ENCODE data around the gene CAPN11.

GRCh38 chr6:44158770-44159228 is at the start of gene CAPN11:
- TF ChIP-seq CTCF (conservative IDR thresholded peaks at IDR 0.05; ENCODE audit: low read depth in 2 of 2) (no peak), EZH2phosphoT487 (IDR thresholded peaks at IDR 0.05; ENCODE audit: unreplicated experiment) (no peak), POLR2AphosphoS5 (IDR thresholded peaks at IDR 0.05; ENCODE audit: low read depth) (no peak), ZNF114 (CRISPR knock-in tag; IDR thresholded peaks at IDR 0.05) (no peak), CREB1 (CRISPR knock-in tag; IDR thresholded peaks at IDR 0.05; ENCODE audit: low read depth) (no peak), EZH2 (IDR thresholded peaks at IDR 0.05; ENCODE audit: low read depth, unreplicated experiment) (no peak), STAT1 (IDR thresholded peaks at IDR 0.05; ENCODE audit: unreplicated experiment) (no peak), JUNB (IDR thresholded peaks at IDR 0.05; ENCODE audit: unreplicated experiment) (no peak), NANOG (IDR thresholded peaks at IDR 0.05; ENCODE audit: borderline replicate concordance) (no peak), ZNF331 (CRISPR knock-in tag; IDR thresholded peaks at IDR 0.05; ENCODE audit: low read depth) (no peak), ETS1 (IDR thresholded peaks at IDR 0.05) (no peak), ZNF462 (CRISPR knock-in tag; IDR thresholded peaks at IDR 0.05) (no peak)
- TF ChIP-seq, protein P1, sequence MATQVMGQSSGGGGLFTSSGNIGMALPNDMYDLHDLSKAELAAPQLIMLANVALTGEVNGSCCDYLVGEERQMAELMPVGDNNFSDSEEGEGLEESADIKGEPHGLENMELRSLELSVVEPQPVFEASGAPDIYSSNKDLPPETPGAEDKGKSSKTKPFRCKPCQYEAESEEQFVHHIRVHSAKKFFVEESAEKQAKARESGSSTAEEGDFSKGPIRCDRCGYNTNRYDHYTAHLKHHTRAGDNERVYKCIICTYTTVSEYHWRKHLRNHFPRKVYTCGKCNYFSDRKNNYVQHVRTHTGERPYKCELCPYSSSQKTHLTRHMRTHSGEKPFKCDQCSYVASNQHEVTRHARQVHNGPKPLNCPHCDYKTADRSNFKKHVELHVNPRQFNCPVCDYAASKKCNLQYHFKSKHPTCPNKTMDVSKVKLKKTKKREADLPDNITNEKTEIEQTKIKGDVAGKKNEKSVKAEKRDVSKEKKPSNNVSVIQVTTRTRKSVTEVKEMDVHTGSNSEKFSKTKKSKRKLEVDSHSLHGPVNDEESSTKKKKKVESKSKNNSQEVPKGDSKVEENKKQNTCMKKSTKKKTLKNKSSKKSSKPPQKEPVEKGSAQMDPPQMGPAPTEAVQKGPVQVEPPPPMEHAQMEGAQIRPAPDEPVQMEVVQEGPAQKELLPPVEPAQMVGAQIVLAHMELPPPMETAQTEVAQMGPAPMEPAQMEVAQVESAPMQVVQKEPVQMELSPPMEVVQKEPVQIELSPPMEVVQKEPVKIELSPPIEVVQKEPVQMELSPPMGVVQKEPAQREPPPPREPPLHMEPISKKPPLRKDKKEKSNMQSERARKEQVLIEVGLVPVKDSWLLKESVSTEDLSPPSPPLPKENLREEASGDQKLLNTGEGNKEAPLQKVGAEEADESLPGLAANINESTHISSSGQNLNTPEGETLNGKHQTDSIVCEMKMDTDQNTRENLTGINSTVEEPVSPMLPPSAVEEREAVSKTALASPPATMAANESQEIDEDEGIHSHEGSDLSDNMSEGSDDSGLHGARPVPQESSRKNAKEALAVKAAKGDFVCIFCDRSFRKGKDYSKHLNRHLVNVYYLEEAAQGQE (IDR thresholded peaks at IDR 0.05; ENCODE audit: unreplicated experiment), result no peak

Measured in GM23338 (cell line).